GM23338 (cell line): ENCODE data around the gene IGFBPL1. TPM values are rescaled to one million over a fixed set of nuclear protein-coding genes. Genes with fewer than 3 reads are reported as not detected.

ENCODE experiments used
- ATAC-seq: fragments of 200-7000 bp; cut with Tn5 transposase; 3 replicates; pipeline ENCODE4 v1.9.1; 2020
- DNase-seq: peaks from one replicate; pipeline ENCODE4 v3.0.0-alpha.2; 2015; ENCODE audit warnings: low spot score
- H2AFZ ChIP-seq: fragments of 200-600 bp; sonication (generic); 2 replicates; pipeline ENCODE4 v1.8.0; 2016; ENCODE audit warnings: antibody characterized with exemption, mild to moderate bottlenecking, moderate library complexity
- H3F3A ChIP-seq: fragments of 200-600 bp; sonication (generic); replicated peaks from 2 replicates; pipeline ENCODE4 v1.8.0; 2017; ENCODE audit warnings: antibody characterized with exemption, mixed run types, low read depth
- H3K27ac ChIP-seq: fragments of 200-600 bp; sonication (generic); 2 replicates; pipeline ENCODE4 v1.6.1; 2016; ENCODE audit warnings: low read depth
- H3K27me3 ChIP-seq: fragments of 200-600 bp; sonication (generic); 2 replicates; pipeline ENCODE4 v1.8.0; 2016; ENCODE audit warnings: mild to moderate bottlenecking, mixed run types, moderate library complexity; ENCODE audit not compliant: insufficient read depth
- H3K36me3 ChIP-seq: fragments of 200-600 bp; sonication (generic); 2 replicates; pipeline ENCODE4 v1.8.0; 2016; ENCODE audit warnings: mild to moderate bottlenecking; ENCODE audit not compliant: insufficient read depth
- H3K4me1 ChIP-seq: fragments of 200-600 bp; sonication (generic); 2 replicates; pipeline ENCODE4 v1.8.0; 2016; ENCODE audit warnings: mild to moderate bottlenecking, moderate library complexity; ENCODE audit not compliant: insufficient read depth
- H3K4me2 ChIP-seq: fragments of 200-600 bp; sonication (generic); 2 replicates; pipeline ENCODE4 v1.7.1; 2017; ENCODE audit warnings: mixed run types
- H3K4me3 ChIP-seq: fragments of 200-600 bp; sonication (generic); 2 replicates; pipeline ENCODE4 v1.6.1; 2016; ENCODE audit warnings: mixed run types
- H3K79me2 ChIP-seq: fragments of 200-600 bp; sonication (generic); replicated peaks from 2 replicates; pipeline ENCODE4 v1.8.0; 2017; ENCODE audit warnings: mild to moderate bottlenecking; ENCODE audit not compliant: insufficient read depth
- H3K9me2 ChIP-seq: fragments of 200-600 bp; sonication (generic); 2 replicates; pipeline ENCODE4 v1.8.0; 2017; ENCODE audit not compliant: insufficient read depth
- H4K20me1 ChIP-seq: fragments of 200-600 bp; sonication (generic); replicated peaks from 2 replicates; pipeline ENCODE4 v1.8.0; 2017; ENCODE audit warnings: mild to moderate bottlenecking; ENCODE audit not compliant: insufficient read depth
- H3K27ac Mint-ChIP-seq: 2 replicates; pipeline ENCODE4 v1.8.0; 2020; ENCODE audit warnings: inconsistent platforms, mild to moderate bottlenecking, moderate library complexity, mixed read lengths
- H3K27me3 Mint-ChIP-seq: 3 replicates; pipeline ENCODE4 v1.8.0; 2022; ENCODE audit warnings: low read depth, mild to moderate bottlenecking, moderate library complexity, mixed read lengths, inconsistent platforms; ENCODE audit not compliant: insufficient read depth, poor library complexity
- H3K36me3 Mint-ChIP-seq: 3 replicates; pipeline ENCODE4 v1.8.0; 2021; ENCODE audit warnings: low read depth, mild to moderate bottlenecking, inconsistent platforms, moderate library complexity, mixed read lengths
- H3K4me1 Mint-ChIP-seq: 3 replicates; pipeline ENCODE4 v1.8.0; 2020; ENCODE audit warnings: mild to moderate bottlenecking, inconsistent platforms, mixed read lengths
- H3K4me3 Mint-ChIP-seq: 3 replicates; pipeline ENCODE4 v1.8.0; 2021; ENCODE audit warnings: moderate library complexity, mild to moderate bottlenecking, inconsistent platforms, mixed read lengths
- H3K9me3 Mint-ChIP-seq: 3 replicates; pipeline ENCODE4 v1.8.0; 2020; ENCODE audit warnings: moderate library complexity, mild to moderate bottlenecking, inconsistent platforms, mixed read lengths
- CREB1 ChIP-seq: fragments of 250-450 bp; sonication (Bioruptor Pico); IDR thresholded peaks from 2 replicates; pipeline ENCODE4 v1.5.0; 2020; ENCODE audit warnings: low read depth, mild to moderate bottlenecking, moderate library complexity
- CTCF ChIP-seq, 2 experiments: fragments of 200-600 bp in 1 of 2; sonication (generic) in 1 of 2; conservative IDR thresholded peaks; 2 replicates each; pipeline versions ENCODE4 v1.5.1 to v1.6.1; 2016 to 2017; ENCODE audit warnings: antibody characterized with exemption in 2 of 2, low read depth in 2 of 2, mild to moderate bottlenecking in 2 of 2, moderate library complexity in 1 of 2
- EZH2 ChIP-seq: fragments of 200-600 bp; sonication (generic); IDR thresholded peaks from one replicate; pipeline ENCODE4 v1.8.0; 2017; ENCODE audit warnings: antibody characterized with exemption, mild to moderate bottlenecking, low read depth; ENCODE audit not compliant: unreplicated experiment
- EZH2phosphoT487 ChIP-seq: fragments of 200-600 bp; sonication (generic); IDR thresholded peaks from one replicate; pipeline ENCODE4 v1.8.1; 2018; ENCODE audit warnings: antibody characterized with exemption; ENCODE audit not compliant: unreplicated experiment
- JUNB ChIP-seq: IDR thresholded peaks from one replicate; pipeline ENCODE4 v1.6.1; 2016; ENCODE audit warnings: antibody characterized with exemption; ENCODE audit not compliant: unreplicated experiment
- NANOG ChIP-seq: IDR thresholded peaks from 2 replicates; pipeline ENCODE4 v1.6.1; 2016; ENCODE audit warnings: antibody characterized with exemption, borderline replicate concordance
- POLR2AphosphoS5 ChIP-seq: IDR thresholded peaks from 2 replicates; pipeline ENCODE4 v1.6.1; 2016; ENCODE audit warnings: antibody characterized with exemption, low read depth
- STAT1 ChIP-seq: IDR thresholded peaks from one replicate; pipeline ENCODE4 v1.6.1; 2016; ENCODE audit warnings: antibody characterized with exemption; ENCODE audit not compliant: unreplicated experiment
- ZNF114 ChIP-seq: fragments of 250-450 bp; sonication (Bioruptor Pico); IDR thresholded peaks from 2 replicates; pipeline ENCODE4 v1.5.0; 2020; ENCODE audit warnings: mild to moderate bottlenecking, moderate library complexity
- ZNF331 ChIP-seq: fragments of 250-450 bp; sonication (Bioruptor Pico); IDR thresholded peaks from 2 replicates; pipeline ENCODE4 v1.5.0; 2020; ENCODE audit warnings: low read depth, mild to moderate bottlenecking, moderate library complexity
- polyA plus RNA-seq: library from polyadenylated mRNA; unstranded; fragments of >200 nt; fragmentation: Nextera tagmentation; extraction: Ambion mirVana; gene quantifications from 2 replicates; pipeline ENCODE4 v1.2.1, GENCODE V29; 2016
- total RNA-seq: library from RNA; depleted of rRNA; stranded (reverse); fragments of >200 nt; shearing (Covaris generic); gene quantifications from 2 replicates; pipeline ENCODE4 v1.2.3, GENCODE V29; 2014
- TF ChIP-seq, protein P1 (sequence below): IDR thresholded peaks from one replicate; pipeline ENCODE4 v1.6.1; 2018; ENCODE audit warnings: antibody characterized with exemption; ENCODE audit not compliant: unreplicated experiment
- TF ChIP-seq, protein P2 (sequence below): fragments of 250-450 bp; sonication (Bioruptor Pico); IDR thresholded peaks from 2 replicates; pipeline ENCODE4 v1.5.0; 2020; ENCODE audit warnings: mild to moderate bottlenecking, moderate library complexity
- TF ChIP-seq, protein P3 (sequence below): IDR thresholded peaks from 2 replicates; pipeline ENCODE4 v1.6.1; 2016; ENCODE audit warnings: antibody characterized with exemption

Gene IGFBPL1
- total and polyA plus RNA-seq, 2 experiments from 2014 or later, result 9.4 to 75.6 TPM

- peak overlapping the region; percentile 97 for H3K27ac Mint-ChIP-seq
- ATAC-seq, result no peak
- peaks cover 15% of the 10 kb centered on the region for H3K27me3 Mint-ChIP-seq
- peak overlapping the region; percentile 72; the same call in 1 of the 2 replicates for H2AFZ ChIP-seq
- no peaks in the 10 kb centered on the region for H3K9me2 ChIP-seq
- H3K36me3 ChIP-seq, result peaks cover 7% of the 10 kb centered on the region
- H4K20me1 ChIP-seq, result peaks cover 18% of the 10 kb centered on the region
- H3K79me2 ChIP-seq, result peaks cover 39% of the 10 kb centered on the region
- H3K4me2 ChIP-seq, result peak overlapping the region; percentile 95
- H3K36me3 Mint-ChIP-seq, result peaks cover 39% of the 10 kb centered on the region
- peak overlapping the region; percentile 95 for H3K4me3 ChIP-seq
- no peak overlapping the region for H3K27ac ChIP-seq
- TF ChIP-seq ZNF331 (no peak), STAT1 (no peak), JUNB (no peak), CTCF (conservative IDR thresholded peaks at IDR 0.05; ENCODE audit: low read depth in 2 of 2) (no peak; a peak in 1 of 4 replicates), CREB1 (no peak), NANOG (no peak), POLR2AphosphoS5 (no peak), EZH2phosphoT487 (no peak), ZNF114 (CRISPR knock-in tag) (no peak), EZH2 (no peak)
- TF ChIP-seq, protein P1, sequence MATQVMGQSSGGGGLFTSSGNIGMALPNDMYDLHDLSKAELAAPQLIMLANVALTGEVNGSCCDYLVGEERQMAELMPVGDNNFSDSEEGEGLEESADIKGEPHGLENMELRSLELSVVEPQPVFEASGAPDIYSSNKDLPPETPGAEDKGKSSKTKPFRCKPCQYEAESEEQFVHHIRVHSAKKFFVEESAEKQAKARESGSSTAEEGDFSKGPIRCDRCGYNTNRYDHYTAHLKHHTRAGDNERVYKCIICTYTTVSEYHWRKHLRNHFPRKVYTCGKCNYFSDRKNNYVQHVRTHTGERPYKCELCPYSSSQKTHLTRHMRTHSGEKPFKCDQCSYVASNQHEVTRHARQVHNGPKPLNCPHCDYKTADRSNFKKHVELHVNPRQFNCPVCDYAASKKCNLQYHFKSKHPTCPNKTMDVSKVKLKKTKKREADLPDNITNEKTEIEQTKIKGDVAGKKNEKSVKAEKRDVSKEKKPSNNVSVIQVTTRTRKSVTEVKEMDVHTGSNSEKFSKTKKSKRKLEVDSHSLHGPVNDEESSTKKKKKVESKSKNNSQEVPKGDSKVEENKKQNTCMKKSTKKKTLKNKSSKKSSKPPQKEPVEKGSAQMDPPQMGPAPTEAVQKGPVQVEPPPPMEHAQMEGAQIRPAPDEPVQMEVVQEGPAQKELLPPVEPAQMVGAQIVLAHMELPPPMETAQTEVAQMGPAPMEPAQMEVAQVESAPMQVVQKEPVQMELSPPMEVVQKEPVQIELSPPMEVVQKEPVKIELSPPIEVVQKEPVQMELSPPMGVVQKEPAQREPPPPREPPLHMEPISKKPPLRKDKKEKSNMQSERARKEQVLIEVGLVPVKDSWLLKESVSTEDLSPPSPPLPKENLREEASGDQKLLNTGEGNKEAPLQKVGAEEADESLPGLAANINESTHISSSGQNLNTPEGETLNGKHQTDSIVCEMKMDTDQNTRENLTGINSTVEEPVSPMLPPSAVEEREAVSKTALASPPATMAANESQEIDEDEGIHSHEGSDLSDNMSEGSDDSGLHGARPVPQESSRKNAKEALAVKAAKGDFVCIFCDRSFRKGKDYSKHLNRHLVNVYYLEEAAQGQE, result no peak
- TF ChIP-seq, protein P2, sequence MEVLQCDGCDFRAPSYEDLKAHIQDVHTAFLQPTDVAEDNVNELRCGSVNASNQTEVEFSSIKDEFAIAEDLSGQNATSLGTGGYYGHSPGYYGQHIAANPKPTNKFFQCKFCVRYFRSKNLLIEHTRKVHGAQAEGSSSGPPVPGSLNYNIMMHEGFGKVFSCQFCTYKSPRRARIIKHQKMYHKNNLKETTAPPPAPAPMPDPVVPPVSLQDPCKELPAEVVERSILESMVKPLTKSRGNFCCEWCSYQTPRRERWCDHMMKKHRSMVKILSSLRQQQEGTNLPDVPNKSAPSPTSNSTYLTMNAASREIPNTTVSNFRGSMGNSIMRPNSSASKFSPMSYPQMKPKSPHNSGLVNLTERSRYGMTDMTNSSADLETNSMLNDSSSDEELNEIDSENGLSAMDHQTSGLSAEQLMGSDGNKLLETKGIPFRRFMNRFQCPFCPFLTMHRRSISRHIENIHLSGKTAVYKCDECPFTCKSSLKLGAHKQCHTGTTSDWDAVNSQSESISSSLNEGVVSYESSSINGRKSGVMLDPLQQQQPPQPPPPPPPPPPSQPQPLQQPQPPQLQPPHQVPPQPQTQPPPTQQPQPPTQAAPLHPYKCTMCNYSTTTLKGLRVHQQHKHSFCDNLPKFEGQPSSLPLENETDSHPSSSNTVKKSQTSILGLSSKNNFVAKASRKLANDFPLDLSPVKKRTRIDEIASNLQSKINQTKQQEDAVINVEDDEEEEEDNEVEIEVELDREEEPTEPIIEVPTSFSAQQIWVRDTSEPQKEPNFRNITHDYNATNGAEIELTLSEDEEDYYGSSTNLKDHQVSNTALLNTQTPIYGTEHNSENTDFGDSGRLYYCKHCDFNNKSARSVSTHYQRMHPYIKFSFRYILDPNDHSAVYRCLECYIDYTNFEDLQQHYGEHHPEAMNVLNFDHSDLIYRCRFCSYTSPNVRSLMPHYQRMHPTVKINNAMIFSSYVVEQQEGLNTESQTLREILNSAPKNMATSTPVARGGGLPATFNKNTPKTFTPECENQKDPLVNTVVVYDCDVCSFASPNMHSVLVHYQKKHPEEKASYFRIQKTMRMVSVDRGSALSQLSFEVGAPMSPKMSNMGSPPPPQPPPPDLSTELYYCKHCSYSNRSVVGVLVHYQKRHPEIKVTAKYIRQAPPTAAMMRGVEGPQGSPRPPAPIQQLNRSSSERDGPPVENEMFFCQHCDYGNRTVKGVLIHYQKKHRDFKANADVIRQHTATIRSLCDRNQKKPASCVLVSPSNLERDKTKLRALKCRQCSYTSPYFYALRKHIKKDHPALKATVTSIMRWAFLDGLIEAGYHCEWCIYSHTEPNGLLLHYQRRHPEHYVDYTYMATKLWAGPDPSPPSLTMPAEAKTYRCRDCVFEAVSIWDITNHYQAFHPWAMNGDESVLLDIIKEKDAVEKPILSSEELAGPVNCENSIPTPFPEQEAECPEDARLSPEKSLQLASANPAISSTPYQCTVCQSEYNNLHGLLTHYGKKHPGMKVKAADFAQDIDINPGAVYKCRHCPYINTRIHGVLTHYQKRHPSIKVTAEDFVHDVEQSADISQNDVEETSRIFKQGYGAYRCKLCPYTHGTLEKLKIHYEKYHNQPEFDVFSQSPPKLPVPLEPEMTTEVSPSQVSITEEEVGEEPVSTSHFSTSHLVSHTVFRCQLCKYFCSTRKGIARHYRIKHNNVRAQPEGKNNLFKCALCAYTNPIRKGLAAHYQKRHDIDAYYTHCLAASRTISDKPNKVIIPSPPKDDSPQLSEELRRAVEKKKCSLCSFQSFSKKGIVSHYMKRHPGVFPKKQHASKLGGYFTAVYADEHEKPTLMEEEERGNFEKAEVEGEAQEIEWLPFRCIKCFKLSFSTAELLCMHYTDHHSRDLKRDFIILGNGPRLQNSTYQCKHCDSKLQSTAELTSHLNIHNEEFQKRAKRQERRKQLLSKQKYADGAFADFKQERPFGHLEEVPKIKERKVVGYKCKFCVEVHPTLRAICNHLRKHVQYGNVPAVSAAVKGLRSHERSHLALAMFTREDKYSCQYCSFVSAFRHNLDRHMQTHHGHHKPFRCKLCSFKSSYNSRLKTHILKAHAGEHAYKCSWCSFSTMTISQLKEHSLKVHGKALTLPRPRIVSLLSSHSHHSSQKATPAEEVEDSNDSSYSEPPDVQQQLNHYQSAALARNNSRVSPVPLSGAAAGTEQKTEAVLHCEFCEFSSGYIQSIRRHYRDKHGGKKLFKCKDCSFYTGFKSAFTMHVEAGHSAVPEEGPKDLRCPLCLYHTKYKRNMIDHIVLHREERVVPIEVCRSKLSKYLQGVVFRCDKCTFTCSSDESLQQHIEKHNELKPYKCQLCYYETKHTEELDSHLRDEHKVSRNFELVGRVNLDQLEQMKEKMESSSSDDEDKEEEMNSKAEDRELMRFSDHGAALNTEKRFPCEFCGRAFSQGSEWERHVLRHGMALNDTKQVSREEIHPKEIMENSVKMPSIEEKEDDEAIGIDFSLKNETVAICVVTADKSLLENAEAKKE (CRISPR knock-in tag), result no peak
- TF ChIP-seq, protein P3, sequence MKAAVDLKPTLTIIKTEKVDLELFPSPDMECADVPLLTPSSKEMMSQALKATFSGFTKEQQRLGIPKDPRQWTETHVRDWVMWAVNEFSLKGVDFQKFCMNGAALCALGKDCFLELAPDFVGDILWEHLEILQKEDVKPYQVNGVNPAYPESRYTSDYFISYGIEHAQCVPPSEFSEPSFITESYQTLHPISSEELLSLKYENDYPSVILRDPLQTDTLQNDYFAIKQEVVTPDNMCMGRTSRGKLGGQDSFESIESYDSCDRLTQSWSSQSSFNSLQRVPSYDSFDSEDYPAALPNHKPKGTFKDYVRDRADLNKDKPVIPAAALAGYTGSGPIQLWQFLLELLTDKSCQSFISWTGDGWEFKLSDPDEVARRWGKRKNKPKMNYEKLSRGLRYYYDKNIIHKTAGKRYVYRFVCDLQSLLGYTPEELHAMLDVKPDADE, result no peak
- no peaks in the 10 kb centered on the region for H3F3A ChIP-seq
- H3K4me3 Mint-ChIP-seq, result peak overlapping the region; percentile 94
- peaks cover 19% of the 10 kb centered on the region for H3K4me1 ChIP-seq
- no peaks in the 10 kb centered on the region for H3K27me3 ChIP-seq
- peak; percentile 16 for DNase-seq
- peaks cover 19% of the 10 kb centered on the region for H3K4me1 Mint-ChIP-seq
- H3K9me3 Mint-ChIP-seq, result no peaks in the 10 kb centered on the region
These were observed 31.0 kb downstream of the IGFBPL1 start for GRCh38 chr9:38393128-38393796.
